Right atrium auricular region (tissue), 2 donors: Measurements from ENCODE around the gene SFXN5. TPM values are rescaled to one million over a fixed set of nuclear protein-coding genes. Genes with fewer than 3 reads are reported as not detected.

Experiments
- DNase-seq: peaks from one replicate; pipeline ENCODE4 v3.0.0-alpha.2; 2019; ENCODE audit warnings: low spot score
- H3K27ac ChIP-seq, 2 donors: fragments of 200-600 bp; sonication (generic); 1 replicate in 1 of 2; 2 replicates in 1 of 2; pipeline ENCODE4 v1.5.1; 2016 to 2019
- H3K27me3 ChIP-seq, 2 donors: fragments of 200-600 bp; sonication (generic); one replicate each; pipeline versions ENCODE4 v1.5.1 to v1.6.0; 2017 to 2019
- H3K36me3 ChIP-seq: fragments of 200-600 bp; sonication (generic); one replicate; pipeline ENCODE4 v1.5.1; 2016
- H3K4me1 ChIP-seq, 2 donors: fragments of 200-600 bp; sonication (generic); one replicate each; pipeline versions ENCODE4 v1.5.1 to v1.6.0; 2017 to 2019
- H3K4me3 ChIP-seq, 2 donors: fragments of 200-600 bp; sonication (generic); 1 replicate in 1 of 2; 2 replicates in 1 of 2; pipeline ENCODE4 v1.5.1; 2017 to 2019; ENCODE audit warnings: mild to moderate bottlenecking in 1 of 2, moderate library complexity in 1 of 2
- H3K9me3 ChIP-seq, 2 donors: fragments of 200-600 bp; sonication (generic); one replicate each; pipeline ENCODE4 v1.5.1; 2019
- total RNA-seq, 2 donors: library from RNA; depleted of rRNA; stranded (reverse); fragments of >200 nt; gene quantifications; one replicate each; pipeline ENCODE4 v1.1.0, GENCODE V29; 2016
- TF ChIP-seq, protein P1 (sequence below), 2 donors: fragments of 200-600 bp; sonication (generic); IDR thresholded peaks; one replicate each; pipeline ENCODE4 v1.5.1; 2019; ENCODE audit warnings: antibody characterized with exemption in 2 of 2

The SFXN5 gene
- total RNA-seq, 2 donors from 2014 or later, result 4.5 to 5.8 TPM

DNA sequence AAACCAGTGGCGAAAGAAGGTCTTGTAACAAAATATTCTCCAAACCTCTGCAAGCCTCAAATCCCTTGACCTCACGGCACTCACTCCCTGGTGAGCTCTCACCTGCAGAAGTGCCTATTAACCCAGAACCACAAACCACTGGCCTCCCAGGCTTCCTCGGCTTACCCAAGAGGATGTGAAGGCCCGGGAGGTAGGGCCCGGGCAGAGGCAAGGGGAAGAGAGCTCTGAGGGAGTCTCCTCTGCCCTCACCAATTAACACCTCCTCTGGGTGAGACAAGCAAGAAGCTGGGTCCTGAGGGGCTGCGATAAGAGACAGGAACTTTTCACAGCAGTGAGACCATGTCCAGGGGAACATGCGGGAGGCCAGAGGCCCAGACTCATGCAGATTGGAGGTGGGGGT lies 100.5 kb downstream of the SFXN5 start:
- TF ChIP-seq, protein P1, sequence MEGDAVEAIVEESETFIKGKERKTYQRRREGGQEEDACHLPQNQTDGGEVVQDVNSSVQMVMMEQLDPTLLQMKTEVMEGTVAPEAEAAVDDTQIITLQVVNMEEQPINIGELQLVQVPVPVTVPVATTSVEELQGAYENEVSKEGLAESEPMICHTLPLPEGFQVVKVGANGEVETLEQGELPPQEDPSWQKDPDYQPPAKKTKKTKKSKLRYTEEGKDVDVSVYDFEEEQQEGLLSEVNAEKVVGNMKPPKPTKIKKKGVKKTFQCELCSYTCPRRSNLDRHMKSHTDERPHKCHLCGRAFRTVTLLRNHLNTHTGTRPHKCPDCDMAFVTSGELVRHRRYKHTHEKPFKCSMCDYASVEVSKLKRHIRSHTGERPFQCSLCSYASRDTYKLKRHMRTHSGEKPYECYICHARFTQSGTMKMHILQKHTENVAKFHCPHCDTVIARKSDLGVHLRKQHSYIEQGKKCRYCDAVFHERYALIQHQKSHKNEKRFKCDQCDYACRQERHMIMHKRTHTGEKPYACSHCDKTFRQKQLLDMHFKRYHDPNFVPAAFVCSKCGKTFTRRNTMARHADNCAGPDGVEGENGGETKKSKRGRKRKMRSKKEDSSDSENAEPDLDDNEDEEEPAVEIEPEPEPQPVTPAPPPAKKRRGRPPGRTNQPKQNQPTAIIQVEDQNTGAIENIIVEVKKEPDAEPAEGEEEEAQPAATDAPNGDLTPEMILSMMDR (IDR thresholded peaks at IDR 0.05), result no peak
- no peaks in the 10 kb centered on the region for H3K27me3 ChIP-seq

DNA sequence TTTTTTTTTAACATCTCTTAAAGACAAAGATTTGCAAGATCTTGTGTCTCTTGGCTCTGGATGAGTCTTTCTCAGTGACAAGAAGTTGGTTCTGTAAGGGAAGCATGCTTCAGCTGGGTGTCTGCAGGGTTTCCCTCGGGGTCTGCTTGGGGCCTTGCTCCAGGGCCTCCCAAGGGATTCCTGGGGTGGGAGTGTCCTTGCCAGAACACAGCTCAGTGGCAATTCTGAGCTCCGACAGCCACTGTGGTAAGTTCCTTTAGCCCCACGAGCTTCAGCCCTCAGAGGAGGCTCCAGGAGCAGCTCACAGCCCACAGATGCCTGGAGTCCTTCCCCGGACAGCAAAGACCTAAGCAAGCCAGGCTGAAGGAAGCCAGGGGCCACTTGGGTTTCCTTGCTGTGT lies 101.8 kb downstream of the SFXN5 start:
- Histone ChIP-seq H3K27me3 (no peaks in the 10 kb centered on the region), H3K27ac (no peak overlapping the region), H3K4me3 (no peak overlapping the region), H3K36me3 (no peaks in the 10 kb centered on the region), H3K9me3 (no peaks in the 10 kb centered on the region), H3K4me1 (no peaks in the 10 kb centered on the region)
- DNase-seq, result no peak
- TF ChIP-seq, protein P1 (IDR thresholded peaks at IDR 0.05), result no peak

More for the DNA sequence above, 100.5 kb downstream of the SFXN5 start:
- no peaks in the 10 kb centered on the region for H3K9me3 ChIP-seq
- no peak for DNase-seq
- no peaks in the 10 kb centered on the region for H3K36me3 ChIP-seq
- H3K4me3 ChIP-seq, result no peak overlapping the region
- no peak overlapping the region for H3K27ac ChIP-seq
- no peaks in the 10 kb centered on the region for H3K4me1 ChIP-seq

DNA sequence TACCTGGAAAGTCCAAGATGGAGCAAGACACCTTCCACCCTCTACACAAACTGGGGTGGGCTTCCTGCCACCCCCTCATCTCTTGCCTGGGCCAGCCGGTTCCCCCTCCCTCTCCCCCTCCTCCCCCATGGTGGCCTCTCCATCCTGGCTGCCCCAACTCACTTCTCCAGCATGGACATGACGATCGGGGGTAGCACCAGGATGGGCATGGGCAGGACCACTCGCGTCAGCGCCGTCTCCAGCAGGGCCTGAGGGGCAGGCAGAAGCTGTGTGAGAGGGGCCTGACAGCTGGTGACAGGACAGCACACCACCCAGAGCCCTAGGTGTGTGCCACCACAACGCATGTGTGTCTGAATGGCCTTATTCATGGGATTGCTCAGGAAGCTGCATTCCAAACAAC lies 103.2 kb downstream of the SFXN5 start:
- H3K4me3 ChIP-seq, result no peak overlapping the region
- no peaks in the 10 kb centered on the region for H3K36me3 ChIP-seq
- no peak for DNase-seq
- H3K27me3 ChIP-seq, result no peaks in the 10 kb centered on the region
- no peaks in the 10 kb centered on the region for H3K9me3 ChIP-seq
- H3K27ac ChIP-seq, result no peak overlapping the region
- TF ChIP-seq, protein P1 (IDR thresholded peaks at IDR 0.05), result no peak
- H3K4me1 ChIP-seq, result no peaks in the 10 kb centered on the region

DNA sequence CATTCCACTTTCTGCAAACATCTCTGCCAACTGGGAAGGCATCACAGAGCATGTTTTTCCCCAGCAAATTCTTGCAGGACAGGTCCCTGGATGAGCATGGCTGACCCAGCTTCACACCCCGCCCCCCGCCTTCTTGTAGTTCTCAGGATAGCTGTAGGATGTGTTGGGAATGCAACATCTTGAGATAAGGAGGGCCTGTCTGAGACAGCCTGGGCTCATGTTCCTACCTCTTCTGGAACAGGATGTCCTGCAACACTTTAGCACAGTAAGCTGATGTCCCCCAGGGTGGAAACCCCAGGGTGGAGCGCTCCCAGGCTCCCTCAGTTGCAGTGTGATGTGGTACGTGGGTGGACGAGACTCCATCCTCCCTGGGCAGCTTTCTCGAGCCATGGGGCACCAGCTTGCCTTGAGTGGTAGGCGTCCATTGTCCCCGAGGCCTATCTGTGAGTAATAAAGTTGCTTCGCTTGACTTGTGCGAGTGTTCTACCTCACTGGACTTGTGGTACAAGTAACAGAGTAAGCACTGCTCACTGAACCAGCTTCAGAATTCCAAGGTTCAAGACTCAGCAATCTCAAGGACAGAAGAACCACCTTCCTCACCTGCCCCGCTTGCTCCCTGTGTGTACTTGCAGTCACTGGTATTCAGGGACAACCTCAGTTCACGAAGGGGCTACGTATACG lies 105.6 kb downstream of the SFXN5 start:
- Histone ChIP-seq H3K27ac (no peak overlapping the region), H3K9me3 (no peaks in the 10 kb centered on the region), H3K36me3 (no peaks in the 10 kb centered on the region), H3K27me3 (no peaks in the 10 kb centered on the region), H3K4me3 (no peak overlapping the region), H3K4me1 (no peaks in the 10 kb centered on the region)
- DNase-seq, result no peak
- TF ChIP-seq, protein P1 (IDR thresholded peaks at IDR 0.05), result no peak

DNA sequence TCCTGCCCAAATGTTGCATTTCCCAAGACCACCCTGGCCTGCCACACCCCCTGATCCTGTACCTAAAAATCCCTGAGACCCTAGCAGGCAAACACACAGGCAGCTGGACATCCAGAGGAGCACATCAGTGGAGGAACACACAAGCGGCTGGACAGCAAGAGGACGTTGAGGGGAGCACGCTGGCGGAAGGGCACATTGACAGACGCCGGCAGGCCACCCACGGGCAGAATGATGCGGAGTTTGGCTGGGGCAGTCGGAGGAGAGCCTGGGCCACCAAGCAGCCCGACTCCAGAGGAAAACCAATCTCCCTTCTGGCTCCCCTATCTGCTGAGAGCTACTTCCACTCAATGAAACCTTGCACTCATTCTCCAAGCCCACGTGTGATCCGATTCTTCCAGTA lies 106.5 kb downstream of the SFXN5 start:
- TF ChIP-seq, protein P1 (IDR thresholded peaks at IDR 0.05), result no peak
- H3K27ac ChIP-seq, result no peak overlapping the region
- DNase-seq, result no peak
- H3K27me3 ChIP-seq, result no peaks in the 10 kb centered on the region
- H3K4me3 ChIP-seq, result no peak overlapping the region
- no peaks in the 10 kb centered on the region for H3K4me1 ChIP-seq
- no peaks in the 10 kb centered on the region for H3K9me3 ChIP-seq
- H3K36me3 ChIP-seq, result no peaks in the 10 kb centered on the region

DNA sequence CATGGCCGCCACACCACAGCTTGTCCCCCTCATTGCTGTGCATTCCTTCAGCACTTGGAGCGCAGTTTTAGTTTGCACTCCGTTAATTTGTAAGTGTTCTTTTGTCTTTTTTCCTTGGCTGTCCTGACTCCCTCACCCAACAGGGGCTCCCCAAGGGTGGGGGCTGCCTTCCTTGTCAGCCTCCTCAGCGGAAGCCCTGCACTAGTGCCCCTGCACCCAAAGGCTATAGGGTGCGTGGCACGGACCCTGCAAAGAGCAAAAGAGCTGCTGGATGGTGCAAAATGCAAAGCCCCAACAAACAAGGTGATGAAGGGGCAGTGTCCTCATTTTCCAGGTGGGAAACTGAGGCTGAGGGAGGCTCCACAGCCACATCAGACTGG lies 107.4 kb downstream of the SFXN5 start:
- no peaks in the 10 kb centered on the region for H3K36me3 ChIP-seq
- DNase-seq, result no peak
- no peaks in the 10 kb centered on the region for H3K9me3 ChIP-seq
- no peak overlapping the region for H3K27ac ChIP-seq
- TF ChIP-seq, protein P1 (IDR thresholded peaks at IDR 0.05), result no peak
- H3K4me1 ChIP-seq, result no peaks in the 10 kb centered on the region
- no peak overlapping the region for H3K4me3 ChIP-seq
- H3K27me3 ChIP-seq, result no peaks in the 10 kb centered on the region
